ENCODE results near the gene MMGT1. TPM values are rescaled to one million over a fixed set of nuclear protein-coding genes. Genes with fewer than 3 reads are reported as not detected.
"Not testable (repeated sequence)": the region's sequence is repeated elsewhere in the genome, so short reads cannot be mapped to it uniquely, and the experiment has no call there.

MMGT1 gene
- total RNA-seq, 1 experiment from 2014 or later: 22.6 TPM

DNA sequence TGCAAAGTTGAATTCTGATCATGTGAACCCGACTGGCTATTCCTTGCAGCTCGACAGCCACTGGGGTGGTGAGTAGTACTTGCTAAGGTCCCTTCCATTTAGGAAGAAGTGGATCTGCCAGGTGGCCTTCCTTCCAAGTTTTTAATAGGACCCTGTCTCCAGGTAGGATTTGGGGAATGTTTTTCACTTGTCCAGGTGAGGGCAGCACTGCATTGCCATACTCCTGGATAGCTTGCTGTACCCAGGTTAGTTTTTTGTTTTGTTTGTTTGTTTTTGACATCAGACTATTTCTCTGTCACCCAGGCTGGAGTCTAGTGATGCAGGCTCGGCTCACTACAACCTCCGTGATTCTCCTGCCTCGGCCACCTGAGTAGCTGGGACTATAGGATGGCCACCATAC is 50.4 kb downstream of the MMGT1 start:
- Mint-ChIP-seq H3K4me1 (no peaks in the 10 kb centered on the region), H3K36me3 (ENCODE audit: insufficient read depth in 1 of 3, low read depth in 3 of 3) (peaks cover 0 to 6% (median 0%) of the 10 kb centered on the region in 3 experiments; a peak in 3 of 7 replicates), H3K27ac (no peak overlapping the region), H3K4me3 (no peak overlapping the region), H3K27me3 (ENCODE audit: low read depth) (no peaks in the 10 kb centered on the region; the same call in 1 of the 2 replicates), H3K9me3 (peaks cover 70 to 82% of the 10 kb centered on the region in 2 experiments)
- Histone ChIP-seq H3K9ac (ENCODE audit: extremely low read depth, insufficient read length, low read length) (no peak overlapping the region), H3K79me1 (ENCODE audit: insufficient read depth, low read depth, low read length, poor library complexity, severe bottlenecking) (no peaks in the 10 kb centered on the region), H4K91ac (ENCODE audit: insufficient read length, low read depth, low read length) (no peak overlapping the region), H3K4ac (ENCODE audit: low read depth, low read length) (no peak overlapping the region), H2BK5ac (ENCODE audit: insufficient read length, low read length) (no peak overlapping the region), H3K23me2 (ENCODE audit: insufficient read length, low read depth, low read length, poor library complexity, severe bottlenecking) (no peaks in the 10 kb centered on the region), H3T11ph (ENCODE audit: low read length) (no peak overlapping the region), H3K9me3 (ENCODE audit: control insufficient read depth, low read depth, low read length) (peaks cover 24% of the 10 kb centered on the region), H3K4me2 (ENCODE audit: insufficient read depth, insufficient read length, low read length) (no peak overlapping the region), H4K8ac (replicated peaks; ENCODE audit: insufficient read length, low read depth, low read length) (no peak overlapping the region), H4K20me1 (ENCODE audit: control insufficient read depth, insufficient read depth, insufficient read length) (no peaks in the 10 kb centered on the region), H3K18ac (ENCODE audit: insufficient read length, low read depth, low read length) (no peak overlapping the region), H3K23ac (ENCODE audit: insufficient read length, low read depth, low read length) (no peak overlapping the region), H2BK20ac (ENCODE audit: low read depth, low read length, poor library complexity, severe bottlenecking) (no peak overlapping the region), H2AK5ac (ENCODE audit: insufficient read length, low read length) (no peak overlapping the region), H2BK120ac (ENCODE audit: low read depth, low read length, poor library complexity, severe bottlenecking) (no peak overlapping the region), H3K27me3 (ENCODE audit: insufficient read depth, low read length) (no peaks in the 10 kb centered on the region), H3K4me1 (ENCODE audit: insufficient read depth, low read length) (no peaks in the 10 kb centered on the region), H3K56ac (ENCODE audit: insufficient read length, low read depth, low read length) (no peak overlapping the region), H3K79me2 (ENCODE audit: insufficient read depth, low read length) (no peaks in the 10 kb centered on the region), H2BK12ac (ENCODE audit: insufficient read length, low read depth, low read length) (no peak overlapping the region), H4K5ac (ENCODE audit: insufficient read length, low read depth, low read length) (no peak overlapping the region), H2BK15ac (ENCODE audit: low read depth, low read length) (no peak overlapping the region), H3K27ac (ENCODE audit: insufficient read length, low read depth, low read length) (no peak overlapping the region), H3K14ac (ENCODE audit: insufficient read depth, low read length) (no peak overlapping the region), H2AFZ (ENCODE audit: low read length) (no peak overlapping the region)
- no CpG with 5 or more reads among the region's 5 CpGs for WGBS (ENCODE audit: extremely low coverage, insufficient read length, low lambda C conversion rate)
- TF ChIP-seq, protein P1, sequence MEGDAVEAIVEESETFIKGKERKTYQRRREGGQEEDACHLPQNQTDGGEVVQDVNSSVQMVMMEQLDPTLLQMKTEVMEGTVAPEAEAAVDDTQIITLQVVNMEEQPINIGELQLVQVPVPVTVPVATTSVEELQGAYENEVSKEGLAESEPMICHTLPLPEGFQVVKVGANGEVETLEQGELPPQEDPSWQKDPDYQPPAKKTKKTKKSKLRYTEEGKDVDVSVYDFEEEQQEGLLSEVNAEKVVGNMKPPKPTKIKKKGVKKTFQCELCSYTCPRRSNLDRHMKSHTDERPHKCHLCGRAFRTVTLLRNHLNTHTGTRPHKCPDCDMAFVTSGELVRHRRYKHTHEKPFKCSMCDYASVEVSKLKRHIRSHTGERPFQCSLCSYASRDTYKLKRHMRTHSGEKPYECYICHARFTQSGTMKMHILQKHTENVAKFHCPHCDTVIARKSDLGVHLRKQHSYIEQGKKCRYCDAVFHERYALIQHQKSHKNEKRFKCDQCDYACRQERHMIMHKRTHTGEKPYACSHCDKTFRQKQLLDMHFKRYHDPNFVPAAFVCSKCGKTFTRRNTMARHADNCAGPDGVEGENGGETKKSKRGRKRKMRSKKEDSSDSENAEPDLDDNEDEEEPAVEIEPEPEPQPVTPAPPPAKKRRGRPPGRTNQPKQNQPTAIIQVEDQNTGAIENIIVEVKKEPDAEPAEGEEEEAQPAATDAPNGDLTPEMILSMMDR (conservative IDR thresholded peaks at IDR 0.05): peak; percentile 51; the same call in 1 of the 3 replicates
- peak; percentile 31 for DNase-seq

DNA sequence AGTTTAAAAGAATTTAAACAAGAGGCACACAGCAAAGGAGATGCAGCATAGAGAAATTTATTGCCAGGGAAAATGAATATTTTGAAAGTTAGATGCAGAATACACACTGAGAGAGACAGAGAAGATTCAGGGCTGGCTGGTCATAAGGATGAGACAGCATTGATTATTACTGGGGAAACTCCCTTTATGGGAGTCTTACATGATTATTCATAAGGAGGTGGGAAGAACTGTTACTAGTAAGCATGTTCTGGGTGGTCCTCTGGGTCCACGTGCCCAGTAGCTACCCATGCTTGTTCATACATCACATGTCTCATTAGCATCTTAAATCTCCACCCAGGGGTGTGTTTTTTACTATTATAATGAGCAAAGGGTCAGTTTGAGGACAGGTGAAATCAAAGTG is 53.3 kb downstream of the MMGT1 start:
- H2BK5ac ChIP-seq (ENCODE audit: insufficient read length, low read length); H4K20me1 ChIP-seq (ENCODE audit: control insufficient read depth, insufficient read depth, insufficient read length); H3K56ac ChIP-seq (ENCODE audit: insufficient read length, low read depth, low read length); H3K18ac ChIP-seq (ENCODE audit: insufficient read length, low read depth, low read length); H3K4me1 ChIP-seq (ENCODE audit: insufficient read depth, low read length); DNase-seq; H3K4me1 Mint-ChIP-seq; H3T11ph ChIP-seq (ENCODE audit: low read length); H3K14ac ChIP-seq (ENCODE audit: insufficient read depth, low read length); H3K79me2 ChIP-seq (ENCODE audit: insufficient read depth, low read length); H3K79me1 ChIP-seq (ENCODE audit: insufficient read depth, low read depth, low read length, poor library complexity, severe bottlenecking); H3K9ac ChIP-seq (ENCODE audit: extremely low read depth, insufficient read length, low read length); H2BK12ac ChIP-seq (ENCODE audit: insufficient read length, low read depth, low read length); H3K27me3 ChIP-seq (ENCODE audit: insufficient read depth, low read length); H4K5ac ChIP-seq (ENCODE audit: insufficient read length, low read depth, low read length); H2BK20ac ChIP-seq (ENCODE audit: low read depth, low read length, poor library complexity, severe bottlenecking); H3K4ac ChIP-seq (ENCODE audit: low read depth, low read length); H3K36me3 Mint-ChIP-seq (ENCODE audit: insufficient read depth in 1 of 3, low read depth in 3 of 3); H2AFZ ChIP-seq (ENCODE audit: low read length); H3K27ac ChIP-seq (ENCODE audit: insufficient read length, low read depth, low read length); H3K4me3 Mint-ChIP-seq; H2BK120ac ChIP-seq (ENCODE audit: low read depth, low read length, poor library complexity, severe bottlenecking); H4K91ac ChIP-seq (ENCODE audit: insufficient read length, low read depth, low read length); H2AK5ac ChIP-seq (ENCODE audit: insufficient read length, low read length); H3K23me2 ChIP-seq (ENCODE audit: insufficient read length, low read depth, low read length, poor library complexity, severe bottlenecking); H3K4me2 ChIP-seq (ENCODE audit: insufficient read depth, insufficient read length, low read length); H2BK15ac ChIP-seq (ENCODE audit: low read depth, low read length); H3K27me3 Mint-ChIP-seq (ENCODE audit: low read depth); H3K27ac Mint-ChIP-seq; H3K23ac ChIP-seq (ENCODE audit: insufficient read length, low read depth, low read length); H4K8ac ChIP-seq (replicated peaks; ENCODE audit: insufficient read length, low read depth, low read length): not testable (repeated sequence)
- peaks cover 37% of the 10 kb centered on the region for H3K9me3 ChIP-seq (ENCODE audit: control insufficient read depth, low read depth, low read length)
- WGBS (ENCODE audit: extremely low coverage, insufficient read length, low lambda C conversion rate): no CpG with 5 or more reads among the region's 1 CpG
- peaks cover 80 to 89% of the 10 kb centered on the region in 2 experiments for H3K9me3 Mint-ChIP-seq

Measured in H9 (cell line).